GM21619 (cell line): ENCODE measurements around the gene GFI1B.
"Not testable (repeated sequence)": the region's sequence is repeated elsewhere in the genome, so short reads cannot be mapped to it uniquely, and the experiment has no call there.

ENCODE experiments used
- ATAC-seq: cut with Tn5 transposase; IDR thresholded peaks from one replicate; pipeline ENCODE4 v1.9.1; 2021; ENCODE audit not compliant: unreplicated experiment

GFI1B gene

DNA sequence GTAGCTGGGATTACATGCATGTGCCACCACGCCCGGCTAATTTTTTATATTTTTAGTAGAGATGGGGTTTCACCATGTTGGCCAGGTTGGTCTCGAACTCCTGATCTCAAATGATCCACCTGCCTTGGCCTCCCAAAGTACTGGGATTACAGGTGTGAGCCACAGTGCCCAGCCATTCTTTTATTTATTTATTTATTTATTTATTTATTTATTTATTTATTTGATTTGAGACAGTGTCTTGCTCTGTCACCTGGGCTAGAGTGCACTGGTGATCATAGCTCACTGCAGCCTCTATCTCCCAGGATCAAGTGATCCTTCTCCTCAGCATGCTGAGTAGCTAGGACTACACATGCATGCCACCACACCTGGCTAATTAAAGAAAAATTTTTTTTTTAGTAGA lies 10.6 kb upstream of the GFI1B start:
- not testable (repeated sequence) for ATAC-seq

DNA sequence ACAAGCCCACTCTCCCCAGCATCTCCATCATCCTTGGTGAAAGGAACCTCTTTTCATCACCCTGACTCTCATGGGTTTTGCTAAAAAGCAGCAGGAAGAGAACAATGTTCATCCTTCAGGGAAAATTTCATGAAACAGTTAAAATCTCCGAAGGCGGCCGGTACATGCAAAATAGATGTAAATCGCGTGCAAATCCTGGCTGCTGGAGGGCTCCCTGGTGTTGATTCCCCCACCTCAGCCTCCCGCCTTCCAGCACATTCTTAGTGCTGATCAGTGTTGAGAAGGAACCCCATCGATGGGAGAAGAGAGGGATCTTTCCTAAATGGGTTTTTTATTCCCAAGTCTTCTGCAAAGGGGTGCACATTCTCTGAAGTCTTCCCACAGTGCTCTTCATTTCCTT lies 8.7 kb upstream of the GFI1B start:
- ATAC-seq = no peak

DNA sequence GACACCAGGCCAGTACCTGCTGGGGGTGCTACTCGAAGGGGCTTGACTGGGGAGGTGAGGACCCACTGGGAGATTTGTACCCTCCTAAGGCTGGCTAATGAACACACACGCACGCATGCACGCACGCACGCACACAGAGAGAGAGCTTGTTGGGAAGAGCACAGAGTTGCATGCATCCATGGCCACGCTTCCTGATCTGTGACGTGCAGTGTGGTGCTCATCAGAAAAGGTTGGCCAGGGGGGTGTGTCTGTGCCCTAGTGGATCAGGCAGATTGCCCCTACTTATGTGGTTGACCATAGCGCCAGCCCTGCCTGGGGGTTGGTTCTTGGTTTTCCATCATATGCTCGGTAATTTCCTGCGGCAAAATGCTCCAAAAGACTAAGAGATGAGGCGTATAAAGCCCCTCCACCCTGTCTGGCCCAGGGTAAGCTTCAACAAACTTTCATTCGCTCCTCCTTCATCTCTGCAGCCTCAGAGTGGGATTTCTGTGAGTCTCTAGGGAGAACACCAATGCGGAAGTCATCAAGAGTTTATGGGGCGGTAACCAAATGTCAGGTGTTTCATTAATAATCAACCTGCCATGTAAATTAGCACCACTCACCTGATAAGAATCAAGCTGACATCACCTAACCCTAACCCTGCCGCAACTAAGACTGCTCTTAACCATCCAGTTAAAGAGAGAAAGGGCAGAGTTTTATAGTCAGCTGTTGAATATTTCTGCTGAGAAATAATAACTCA lies 8.0 kb upstream of the GFI1B start:
- no peak for ATAC-seq

DNA sequence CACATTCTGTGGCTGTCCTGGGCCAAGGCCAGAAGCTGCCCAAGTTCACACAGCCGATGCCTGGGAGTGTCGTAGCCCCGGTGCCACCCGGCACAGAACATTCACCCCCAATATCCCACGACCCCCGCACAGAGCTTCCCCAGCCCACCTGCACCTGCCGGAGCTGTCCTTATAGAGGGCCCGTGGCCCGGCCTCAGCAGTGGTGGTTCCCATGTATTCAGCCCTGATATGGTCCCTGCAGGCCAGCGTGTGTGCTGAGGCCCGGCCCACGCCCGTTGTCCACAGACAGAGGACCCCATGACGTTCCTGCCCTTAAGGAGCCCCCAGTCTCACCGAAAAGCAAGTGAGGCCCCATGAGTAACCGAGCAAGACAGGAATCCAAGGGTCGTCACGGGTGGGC lies 5.3 kb upstream of the GFI1B start:
- no peak for ATAC-seq

DNA sequence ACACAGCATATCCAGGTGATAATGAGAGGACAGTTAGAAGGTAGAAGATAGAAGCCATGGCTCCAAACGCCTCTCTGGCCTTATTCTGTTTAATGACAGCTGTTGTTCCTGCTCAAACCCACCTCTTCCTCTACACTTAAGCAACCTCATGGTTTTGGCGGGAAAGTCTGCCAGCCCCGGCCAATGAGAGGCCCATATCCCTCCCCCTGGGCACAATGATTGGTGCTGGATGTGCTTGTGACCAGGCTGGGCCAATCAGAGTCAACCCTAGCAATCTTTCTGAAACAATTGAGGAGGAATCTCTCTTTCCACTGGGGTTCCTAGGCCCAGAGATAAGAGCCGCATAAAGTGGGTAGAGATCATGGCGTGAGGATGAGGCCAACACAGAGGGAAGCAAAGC lies 4.8 kb upstream of the GFI1B start:
- no peak for ATAC-seq

DNA sequence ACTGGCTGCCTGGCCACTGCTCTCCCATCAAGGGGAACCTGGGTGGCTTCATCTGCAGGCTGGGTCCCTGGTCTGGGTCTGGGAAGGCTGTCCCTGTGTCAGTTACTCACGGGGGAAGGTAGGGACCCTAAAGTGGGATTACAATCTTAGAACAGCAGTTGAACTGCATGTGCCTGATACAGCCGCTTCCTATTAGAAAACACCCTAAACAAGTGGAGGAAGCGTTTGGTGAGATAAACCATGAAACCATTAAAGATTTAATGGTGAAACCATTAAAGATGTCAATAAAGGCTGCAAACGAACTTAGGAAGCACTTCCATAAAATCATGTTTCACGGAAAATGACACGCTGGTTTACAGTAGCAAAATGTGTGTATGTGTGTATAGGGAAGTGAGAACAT lies 2.5 kb upstream of the GFI1B start:
- ATAC-seq = no peak

DNA sequence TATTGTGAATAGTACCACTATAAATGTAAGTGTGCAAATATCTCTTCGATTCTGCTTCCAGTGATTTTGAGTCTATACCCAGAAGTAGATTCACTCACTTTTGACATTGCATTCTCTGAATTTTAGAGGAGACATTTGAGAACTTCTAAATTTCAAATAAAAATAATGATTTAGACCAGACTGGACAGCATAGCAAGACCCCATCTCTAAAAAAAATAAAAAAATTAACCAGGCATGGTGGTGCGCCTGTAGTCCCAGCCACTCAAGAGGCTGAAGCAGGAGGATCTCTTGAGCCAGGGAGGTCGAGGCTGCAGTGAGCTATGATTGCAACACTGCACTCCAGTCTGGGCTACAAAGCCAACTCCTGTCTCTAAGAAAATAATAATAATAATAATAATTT lies 1.9 kb upstream of the GFI1B start:
- no peak for ATAC-seq

DNA sequence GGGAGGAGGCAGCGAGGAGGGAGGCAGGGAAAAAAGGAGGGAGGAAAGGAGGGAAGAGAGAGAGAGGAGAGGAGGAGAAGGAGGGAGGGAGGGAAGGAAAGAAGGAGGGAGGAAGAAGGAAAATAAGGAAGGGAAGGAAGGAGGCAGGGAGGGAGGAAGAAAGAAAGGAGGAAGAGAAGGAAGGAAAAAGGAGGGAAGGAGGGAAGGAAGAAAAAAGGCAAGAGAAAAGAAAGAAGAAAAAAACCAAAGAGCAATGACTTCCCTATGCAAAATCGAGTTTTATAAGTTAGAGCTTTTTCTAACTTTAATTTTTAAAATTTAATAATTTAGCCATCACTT lies 413 bp upstream of the GFI1B start:
- no peak for ATAC-seq

DNA sequence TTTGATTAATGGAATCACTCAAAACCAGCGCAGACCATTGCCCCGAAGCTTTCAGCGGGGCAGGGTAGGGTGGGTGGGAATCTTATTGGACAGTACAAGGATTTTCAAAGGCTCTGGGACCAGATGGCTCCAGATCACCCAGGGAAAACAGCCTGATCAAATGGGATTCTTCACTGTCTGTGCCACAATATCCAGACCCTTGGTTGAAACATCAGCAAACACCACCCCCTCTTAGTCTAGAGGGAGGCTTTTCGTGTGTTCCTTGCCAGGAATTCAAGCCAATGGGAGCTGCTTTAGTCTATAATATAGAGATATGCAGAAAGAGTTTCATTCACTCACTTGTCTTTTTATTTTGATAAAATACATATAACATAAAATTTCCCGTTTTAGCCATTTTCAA lies 1.7 kb downstream of the GFI1B start:
- no peak for ATAC-seq

DNA sequence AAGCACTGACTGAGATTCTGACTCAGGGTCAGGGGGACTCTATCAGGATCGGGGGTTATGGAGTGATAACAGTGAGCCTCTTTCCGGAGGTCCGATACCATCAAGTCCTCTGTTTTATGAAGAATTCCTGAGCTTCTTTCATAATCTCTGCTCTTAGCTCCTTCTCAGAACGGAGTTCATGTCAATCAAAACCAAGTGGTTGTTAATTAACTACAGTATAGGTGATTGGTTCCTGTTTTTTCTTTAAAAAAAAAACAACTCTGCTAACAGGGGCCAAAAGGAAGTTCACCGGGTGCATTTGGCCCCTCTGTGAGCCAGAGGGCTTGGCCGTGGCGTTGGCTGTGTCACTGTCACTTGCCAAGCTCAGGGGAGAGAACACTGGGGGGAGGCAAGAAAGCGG lies 4.0 kb downstream of the GFI1B start:
- ATAC-seq = no peak

DNA sequence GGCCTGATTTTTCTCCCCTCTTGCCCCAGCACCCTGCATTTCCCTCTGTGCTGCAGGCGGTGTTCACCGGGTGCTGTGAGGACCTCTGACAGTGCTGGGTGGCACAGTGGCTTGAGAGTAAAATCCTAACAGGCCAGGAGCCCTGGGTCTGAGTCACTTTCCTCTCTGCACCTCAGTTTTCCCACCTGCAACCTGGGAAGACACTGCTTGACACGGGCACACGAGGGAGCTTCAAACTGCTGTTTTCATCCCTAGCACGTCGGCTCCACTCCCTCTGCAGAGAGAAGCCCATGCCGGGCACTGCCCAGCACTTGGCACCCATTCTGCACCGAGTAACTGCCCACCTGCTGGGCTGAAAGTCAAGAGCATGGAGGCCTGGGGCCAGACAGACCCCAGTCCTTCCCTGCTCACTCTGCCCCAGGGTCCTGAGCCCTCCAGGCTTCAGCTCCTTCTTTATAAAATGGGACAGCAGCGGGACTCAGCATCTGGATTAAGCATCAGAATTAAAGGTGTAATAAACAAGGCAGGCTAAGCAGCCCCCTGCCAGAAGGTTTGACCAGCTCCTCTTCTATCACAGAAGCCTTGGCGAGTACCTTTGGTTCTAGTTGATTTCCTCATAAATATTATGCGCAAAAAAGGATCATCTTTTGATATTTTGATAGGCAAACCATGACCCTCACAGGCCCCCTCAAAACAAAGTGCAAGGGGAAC lies 5.2 kb downstream of the GFI1B start:
- no peak for ATAC-seq

DNA sequence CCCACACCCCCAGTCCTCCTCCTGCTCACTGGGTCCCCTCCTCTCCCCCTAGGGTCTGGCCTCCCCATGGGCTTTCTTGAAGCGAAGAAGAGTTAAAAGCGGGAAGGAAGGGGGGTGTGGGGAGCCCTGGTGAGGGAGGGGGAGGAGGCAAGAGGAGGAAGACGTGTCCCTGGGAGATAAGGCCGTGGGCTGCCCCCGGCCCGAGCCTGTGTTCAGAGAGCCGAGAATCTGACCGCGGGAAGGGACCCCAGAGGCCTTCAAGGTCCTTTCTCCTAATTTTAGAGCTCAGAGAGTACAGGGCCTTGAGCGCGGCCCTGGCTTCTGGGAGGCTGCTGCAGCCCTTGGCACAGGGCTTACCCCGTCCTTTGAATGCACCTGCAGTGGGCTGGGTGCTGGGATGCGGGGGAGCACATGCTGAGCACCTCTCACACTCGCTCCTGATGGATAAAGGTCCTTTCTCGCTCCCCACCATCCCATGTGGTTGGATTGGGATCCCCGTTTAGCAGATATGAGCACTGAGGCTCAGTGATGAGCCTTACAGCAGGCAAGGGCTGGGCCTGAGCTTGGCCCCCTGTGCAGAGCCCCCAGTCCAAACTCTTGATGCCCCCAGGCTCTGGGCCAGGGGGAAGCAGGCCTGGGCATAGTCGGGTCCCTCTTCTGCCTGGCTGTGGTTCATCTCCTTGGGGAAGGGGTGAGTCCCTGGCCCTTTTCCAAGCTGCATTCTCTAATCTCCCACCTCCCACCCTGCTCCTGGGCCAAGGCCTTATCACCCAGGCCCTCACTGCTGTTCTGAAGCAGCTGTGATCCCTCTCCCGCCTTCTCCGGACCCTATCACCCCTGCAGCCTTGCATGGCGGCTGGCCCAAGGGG lies 5.9 kb downstream of the GFI1B start:
- no peak for ATAC-seq

DNA sequence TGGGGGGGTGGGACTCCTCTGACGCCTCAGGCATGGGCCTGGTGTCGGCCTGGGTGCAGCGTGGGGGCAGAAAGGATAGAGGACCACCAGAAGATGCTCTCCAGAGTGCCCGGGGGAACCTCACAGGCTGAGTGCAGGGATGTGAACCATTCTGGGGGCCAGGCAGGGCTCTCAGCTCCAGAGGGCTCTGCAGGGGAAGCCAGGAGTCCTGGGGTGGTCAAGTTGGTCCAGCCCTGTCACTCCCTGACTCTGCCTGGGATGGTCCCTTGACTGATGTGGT lies 6.5 kb downstream of the GFI1B start:
- ATAC-seq = no peak

DNA sequence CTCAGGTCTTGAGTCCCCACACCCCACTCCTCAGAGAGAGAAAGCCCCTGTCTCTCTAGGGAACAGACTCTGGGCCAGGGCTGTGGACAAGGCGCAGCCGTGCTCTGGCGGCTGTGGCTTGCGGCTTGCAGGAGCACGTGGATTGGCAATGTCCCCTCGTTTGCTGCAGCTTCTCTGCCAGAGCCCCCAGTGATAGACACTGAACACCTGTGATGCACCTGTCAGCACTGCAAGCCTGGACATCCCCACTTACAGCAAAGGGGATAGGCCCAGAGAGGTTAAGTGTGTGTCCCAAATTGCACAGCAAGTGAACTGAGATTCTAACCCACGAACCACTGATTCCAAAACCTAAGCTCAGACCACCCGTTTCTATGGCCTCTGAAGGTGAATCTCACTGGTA lies 7.0 kb downstream of the GFI1B start:
- ATAC-seq = no peak

DNA sequence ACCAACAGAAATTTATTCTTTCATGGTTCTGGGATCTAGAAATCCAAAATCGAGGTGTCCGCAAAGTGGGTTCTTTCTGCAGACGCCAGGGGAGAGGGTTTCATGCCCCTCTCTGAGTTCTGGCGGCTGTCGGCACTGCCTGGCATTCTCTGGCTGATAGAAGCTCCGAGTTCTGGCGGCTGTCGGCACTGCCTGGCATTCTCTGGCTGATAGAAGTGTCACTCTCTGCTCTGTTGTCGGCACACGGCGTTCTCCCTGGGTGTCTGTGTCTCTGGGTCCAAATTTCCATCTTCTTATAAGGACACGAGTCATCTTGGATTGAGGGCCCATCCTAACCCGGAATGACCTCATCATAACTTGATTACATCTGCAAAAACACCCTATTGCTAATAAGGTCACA lies 7.6 kb downstream of the GFI1B start:
- no peak for ATAC-seq

DNA sequence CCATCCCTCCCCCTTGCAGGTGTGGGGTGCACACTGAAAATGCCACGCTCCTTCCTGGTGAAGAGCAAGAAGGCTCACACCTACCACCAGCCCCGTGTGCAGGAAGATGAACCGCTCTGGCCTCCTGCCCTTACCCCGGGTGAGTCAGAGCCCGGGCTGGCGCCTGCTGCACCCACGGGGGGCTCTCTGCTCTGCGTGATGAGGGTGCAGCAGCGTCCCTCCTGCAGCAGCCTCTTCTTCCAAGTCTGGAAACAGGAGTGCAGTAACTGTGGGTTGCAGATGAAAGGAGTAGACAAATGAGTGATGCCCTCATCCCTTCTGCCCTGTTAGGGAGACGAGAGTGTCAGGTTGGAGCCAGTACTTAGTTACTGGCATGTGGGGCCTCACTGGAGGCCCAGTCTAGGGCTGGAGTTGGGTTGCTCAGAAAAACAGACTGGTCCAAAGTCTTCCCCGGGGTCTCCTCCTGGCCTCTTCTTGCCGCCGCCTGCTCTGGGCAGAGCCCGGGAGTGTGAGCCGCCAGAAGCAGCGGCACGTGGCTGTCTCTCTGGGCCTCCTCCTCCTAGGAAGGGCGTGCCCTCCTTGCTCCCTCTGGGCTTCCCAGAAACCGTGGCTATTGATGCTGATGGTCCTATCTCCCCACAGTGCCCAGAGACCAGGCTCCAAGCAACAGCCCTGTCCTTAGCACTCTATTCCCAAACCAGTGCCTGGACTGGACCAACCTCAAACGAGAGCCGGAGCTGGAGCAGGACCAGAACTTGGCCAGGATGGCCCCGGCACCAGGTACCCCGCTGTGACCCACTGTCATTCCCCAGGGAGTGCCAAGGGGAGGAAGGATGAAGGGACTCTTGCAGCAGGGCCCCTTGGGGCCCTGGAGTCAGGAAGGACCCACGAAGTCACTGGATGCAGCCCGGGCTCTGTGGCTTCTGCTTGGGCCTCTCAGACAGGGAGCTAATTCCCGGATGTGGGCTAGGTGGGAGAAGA lies 8.4 kb downstream of the GFI1B start:
- no peak for ATAC-seq

DNA sequence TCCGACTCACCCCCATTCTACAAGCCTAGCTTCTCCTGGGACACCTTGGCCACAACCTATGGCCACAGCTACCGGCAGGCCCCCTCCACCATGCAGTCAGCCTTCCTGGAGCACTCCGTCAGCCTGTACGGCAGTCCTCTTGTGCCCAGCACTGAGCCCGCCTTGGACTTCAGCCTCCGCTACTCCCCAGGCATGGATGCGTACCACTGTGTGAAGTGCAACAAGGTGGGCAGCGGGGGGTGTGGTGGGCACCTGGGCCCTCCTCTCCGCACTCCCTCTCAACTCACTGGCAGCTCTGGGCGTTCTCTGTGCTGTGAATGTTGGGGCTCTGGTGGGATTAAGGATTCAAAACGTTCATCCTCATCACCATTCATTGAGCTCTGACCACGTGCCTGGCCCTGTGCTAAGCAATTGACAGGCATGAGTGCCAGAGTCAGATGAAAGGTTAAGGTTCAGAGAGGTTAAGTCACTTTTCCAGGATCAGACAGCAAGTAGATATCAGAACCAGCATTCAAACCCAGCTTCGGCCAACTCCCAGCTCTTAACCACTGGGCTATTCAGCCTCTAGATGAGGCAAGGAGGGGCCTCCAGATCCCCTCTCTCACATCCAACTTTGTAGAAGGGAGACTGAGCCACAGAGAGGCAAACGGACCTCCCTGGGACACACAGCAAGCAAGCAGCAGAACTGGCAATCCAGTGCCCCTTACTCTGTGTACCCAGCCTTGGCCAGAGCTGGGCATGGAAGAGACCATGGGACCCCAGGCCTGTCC lies 9.9 kb downstream of the GFI1B start:
- no peak for ATAC-seq

DNA sequence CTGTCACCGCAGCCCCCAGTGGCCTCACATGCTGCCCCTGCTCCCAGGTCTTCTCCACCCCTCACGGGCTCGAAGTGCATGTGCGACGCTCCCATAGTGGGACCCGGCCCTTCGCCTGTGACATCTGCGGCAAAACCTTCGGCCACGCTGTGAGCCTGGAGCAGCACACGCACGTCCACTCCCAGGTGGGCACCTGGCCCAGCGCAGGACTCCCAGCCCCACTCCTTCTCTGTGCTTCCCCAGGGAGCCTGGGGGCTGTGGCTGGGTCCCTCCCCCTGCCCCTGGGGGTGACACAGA lies 10.5 kb downstream of the GFI1B start:
- ATAC-seq = no peak

DNA sequence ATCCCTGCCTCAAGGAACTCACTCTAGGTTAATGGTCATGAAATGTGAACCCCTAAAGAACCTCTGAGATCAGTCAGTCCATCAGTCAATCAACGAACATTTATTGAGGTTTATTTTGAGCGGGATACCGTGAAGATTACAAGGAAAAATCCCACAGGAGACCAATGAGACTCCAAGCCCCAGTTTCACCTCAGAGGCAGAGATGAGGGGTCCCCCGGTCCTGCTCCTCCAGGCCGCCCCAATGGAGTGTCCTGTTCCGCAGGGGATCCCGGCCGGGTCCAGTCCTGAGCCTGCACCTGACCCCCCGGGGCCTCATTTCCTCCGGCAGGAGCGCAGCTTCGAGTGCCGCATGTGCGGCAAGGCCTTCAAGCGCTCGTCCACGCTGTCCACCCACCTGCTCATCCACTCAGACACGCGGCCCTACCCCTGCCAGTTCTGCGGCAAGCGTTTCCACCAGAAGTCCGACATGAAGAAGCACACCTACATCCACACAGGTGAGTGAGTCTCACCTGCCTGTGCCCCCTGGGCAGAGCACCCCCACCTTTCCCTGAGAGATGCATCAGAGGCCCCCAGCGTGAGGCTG lies 11.0 kb downstream of the GFI1B start:
- ATAC-seq = no peak

DNA sequence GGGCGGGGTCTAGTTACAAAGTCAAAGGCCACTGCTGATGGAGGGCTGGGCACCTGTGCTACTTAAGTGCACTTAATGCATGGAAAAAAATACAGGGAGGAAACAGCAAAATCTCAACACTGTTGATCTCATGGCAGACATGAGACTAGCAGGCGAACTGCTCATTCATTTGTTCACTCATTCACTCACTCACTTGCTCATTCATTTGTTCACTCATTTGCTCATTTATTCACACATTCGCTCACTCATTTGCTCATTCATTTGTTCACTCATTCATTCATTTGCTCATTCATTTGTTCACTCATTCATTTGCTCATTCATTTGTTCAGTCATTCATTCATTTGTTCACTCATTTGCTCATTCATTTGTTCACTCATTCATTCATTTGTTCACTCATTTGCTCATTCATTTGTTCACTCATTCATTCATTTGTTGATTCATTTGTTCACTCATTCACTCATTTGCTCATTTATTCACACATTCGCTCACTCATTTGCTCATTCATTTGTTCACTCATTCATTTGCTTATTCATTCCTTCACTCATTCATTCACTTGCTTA lies 11.6 kb downstream of the GFI1B start:
- ATAC-seq = not testable (repeated sequence)
